ENCODE data around the gene UNKL. TPM values are rescaled to one million over a fixed set of nuclear protein-coding genes. Genes with fewer than 3 reads are reported as not detected.

The UNKL gene
- total RNA-seq, 4 donors from 2014 or later = 31.8 to 38.8 (median 35.8) TPM

DNA sequence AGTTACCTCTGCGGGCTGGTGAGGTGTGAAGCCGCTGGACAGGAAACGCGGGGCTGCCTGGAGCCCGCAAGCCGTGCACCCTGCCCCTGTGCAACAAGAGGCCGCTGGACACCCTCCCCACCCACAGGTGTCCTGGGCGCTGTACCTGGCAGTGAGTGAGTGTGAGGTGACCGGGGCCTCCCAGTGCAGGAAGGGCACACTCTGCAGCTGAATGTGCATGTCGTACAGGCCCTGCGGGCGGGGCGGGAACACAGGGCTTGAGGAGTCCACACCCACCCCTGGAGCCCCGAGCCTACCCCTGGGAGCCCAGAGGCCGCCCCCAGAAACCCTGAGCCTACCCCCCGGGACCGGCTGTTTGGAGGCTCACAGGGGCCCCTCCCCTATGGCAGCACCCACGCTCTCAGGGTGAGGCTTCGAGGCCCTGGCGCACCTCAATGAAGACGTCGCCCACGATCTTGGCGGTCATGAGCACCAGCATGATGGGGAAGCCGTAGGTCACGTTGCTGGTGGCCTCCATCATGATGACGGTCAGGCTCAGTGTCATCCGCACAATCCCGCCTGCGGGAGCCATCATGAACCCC lies 34.1 kb upstream of the UNKL start:
- Histone ChIP-seq H3K4me3 (no peak overlapping the region), H3K27ac (no peak overlapping the region)
- DNase-seq = no peak

DNA sequence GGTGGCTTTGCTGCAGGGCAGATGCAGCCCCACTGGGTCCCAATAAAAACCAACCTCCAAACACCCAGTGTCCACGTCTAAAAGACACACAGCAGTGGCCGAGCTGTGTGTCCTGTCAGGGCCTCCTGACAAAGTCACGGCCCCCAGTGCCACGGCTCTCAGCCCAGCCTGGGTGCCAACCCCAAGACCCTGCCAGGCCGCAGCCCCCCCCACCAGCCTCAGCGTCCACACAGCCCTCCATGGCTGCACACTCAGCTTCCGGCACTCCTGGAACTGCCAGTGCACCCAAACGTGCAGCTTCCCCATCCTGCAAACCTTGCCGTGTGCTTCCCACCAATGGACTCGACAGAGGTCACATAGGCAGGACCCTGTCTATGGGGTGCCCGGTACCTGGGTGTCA lies 33.5 kb upstream of the UNKL start:
- Histone ChIP-seq H3K27ac (no peak overlapping the region), H3K4me3 (no peak overlapping the region), H3K27me3 (no peaks in the 10 kb centered on the region), H3K4me1 (no peaks in the 10 kb centered on the region), H3K36me3 (peaks cover 0 to 74% of the 10 kb centered on the region in 2 donors), H3K9me3 (no peaks in the 10 kb centered on the region)
- ATAC-seq (no peak), DNase-seq (no peak)
- TF ChIP-seq, protein P1, sequence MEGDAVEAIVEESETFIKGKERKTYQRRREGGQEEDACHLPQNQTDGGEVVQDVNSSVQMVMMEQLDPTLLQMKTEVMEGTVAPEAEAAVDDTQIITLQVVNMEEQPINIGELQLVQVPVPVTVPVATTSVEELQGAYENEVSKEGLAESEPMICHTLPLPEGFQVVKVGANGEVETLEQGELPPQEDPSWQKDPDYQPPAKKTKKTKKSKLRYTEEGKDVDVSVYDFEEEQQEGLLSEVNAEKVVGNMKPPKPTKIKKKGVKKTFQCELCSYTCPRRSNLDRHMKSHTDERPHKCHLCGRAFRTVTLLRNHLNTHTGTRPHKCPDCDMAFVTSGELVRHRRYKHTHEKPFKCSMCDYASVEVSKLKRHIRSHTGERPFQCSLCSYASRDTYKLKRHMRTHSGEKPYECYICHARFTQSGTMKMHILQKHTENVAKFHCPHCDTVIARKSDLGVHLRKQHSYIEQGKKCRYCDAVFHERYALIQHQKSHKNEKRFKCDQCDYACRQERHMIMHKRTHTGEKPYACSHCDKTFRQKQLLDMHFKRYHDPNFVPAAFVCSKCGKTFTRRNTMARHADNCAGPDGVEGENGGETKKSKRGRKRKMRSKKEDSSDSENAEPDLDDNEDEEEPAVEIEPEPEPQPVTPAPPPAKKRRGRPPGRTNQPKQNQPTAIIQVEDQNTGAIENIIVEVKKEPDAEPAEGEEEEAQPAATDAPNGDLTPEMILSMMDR (IDR thresholded peaks at IDR 0.05 in 4 of 5, conservative IDR thresholded peaks at IDR 0.05 in 1 of 5) = no peak
- TF ChIP-seq POLR2A (IDR thresholded peaks at IDR 0.05) = no peak
- in situ Hi-C loops (cut with MboI; ENCODE audit: low sequenced_read_pairs in 4 of 4) (no loop called here), intact Hi-C loops (cut with DNase I; ENCODE audit: low total_unique reads) (no loop called here)

More for the DNA sequence above, 34.1 kb upstream of the UNKL start:
- intact Hi-C loops (cut with DNase I; ENCODE audit: low total_unique reads) (no loop called here), in situ Hi-C loops (cut with MboI; ENCODE audit: low sequenced_read_pairs in 4 of 4) (no loop called here)
- no peak for ATAC-seq
- Histone ChIP-seq H3K36me3 (peaks cover 0 to 81% of the 10 kb centered on the region in 2 donors), H3K27me3 (no peaks in the 10 kb centered on the region), H3K4me1 (no peaks in the 10 kb centered on the region), H3K9me3 (no peaks in the 10 kb centered on the region)
- no peak for TF ChIP-seq POLR2A (IDR thresholded peaks at IDR 0.05)
- TF ChIP-seq, protein P1 (IDR thresholded peaks at IDR 0.05 in 4 of 5, conservative IDR thresholded peaks at IDR 0.05 in 1 of 5) = no peak

DNA sequence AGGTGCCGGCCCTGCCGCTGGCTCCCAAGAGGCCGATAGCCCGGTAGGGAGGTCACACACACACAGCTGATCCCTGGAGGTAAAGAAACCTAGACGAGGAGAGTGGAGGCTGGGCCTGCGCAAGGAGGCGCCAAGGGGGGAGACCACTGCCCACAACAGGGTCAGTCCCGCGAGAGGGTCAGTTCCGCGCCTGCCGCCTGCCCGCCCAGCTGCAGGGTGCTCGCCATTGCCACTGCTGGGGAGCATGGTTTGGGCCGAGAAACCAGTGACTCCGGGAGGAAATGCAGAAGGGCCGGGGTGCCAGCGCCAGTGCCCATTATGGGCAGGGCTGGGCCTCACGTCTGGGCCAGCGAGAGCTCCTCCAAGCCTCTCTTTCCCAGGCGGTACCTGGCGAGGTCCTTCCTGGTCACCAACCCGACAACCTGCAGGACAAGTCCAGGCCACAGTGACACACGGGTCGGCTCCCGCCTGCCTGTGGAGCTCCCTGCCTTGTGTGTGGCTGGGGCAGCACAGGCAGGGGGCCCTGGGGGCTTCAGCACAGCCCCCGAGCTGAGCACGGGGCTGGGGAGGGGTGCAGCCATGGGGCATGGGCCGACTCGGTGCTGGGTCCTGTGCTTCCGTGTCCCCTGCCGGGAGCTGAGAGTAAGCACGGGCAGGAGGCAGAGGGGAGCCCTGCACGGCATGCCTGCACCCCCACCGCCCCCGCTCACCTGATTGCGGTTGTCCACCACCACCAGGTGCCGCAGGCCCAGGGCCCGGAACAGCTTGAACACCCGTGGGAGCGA lies 32.0 kb upstream of the UNKL start:
- ATAC-seq (no peak), DNase-seq (no peak)
- no peak overlapping the region for H3K27ac ChIP-seq
- H3K27me3 ChIP-seq = no peaks in the 10 kb centered on the region
- no peaks in the 10 kb centered on the region for H3K9me3 ChIP-seq
- in situ Hi-C loops (cut with MboI; ENCODE audit: low sequenced_read_pairs in 4 of 4) (no loop called here), intact Hi-C loops (cut with DNase I; ENCODE audit: low total_unique reads) (no loop called here)
- H3K36me3 ChIP-seq = peaks cover 0 to 59% of the 10 kb centered on the region in 2 donors
- H3K4me1 ChIP-seq = no peaks in the 10 kb centered on the region
- TF ChIP-seq, protein P1 (IDR thresholded peaks at IDR 0.05 in 4 of 5, conservative IDR thresholded peaks at IDR 0.05 in 1 of 5) = no peak
- no peak for TF ChIP-seq POLR2A (IDR thresholded peaks at IDR 0.05)
- no peak overlapping the region for H3K4me3 ChIP-seq

DNA sequence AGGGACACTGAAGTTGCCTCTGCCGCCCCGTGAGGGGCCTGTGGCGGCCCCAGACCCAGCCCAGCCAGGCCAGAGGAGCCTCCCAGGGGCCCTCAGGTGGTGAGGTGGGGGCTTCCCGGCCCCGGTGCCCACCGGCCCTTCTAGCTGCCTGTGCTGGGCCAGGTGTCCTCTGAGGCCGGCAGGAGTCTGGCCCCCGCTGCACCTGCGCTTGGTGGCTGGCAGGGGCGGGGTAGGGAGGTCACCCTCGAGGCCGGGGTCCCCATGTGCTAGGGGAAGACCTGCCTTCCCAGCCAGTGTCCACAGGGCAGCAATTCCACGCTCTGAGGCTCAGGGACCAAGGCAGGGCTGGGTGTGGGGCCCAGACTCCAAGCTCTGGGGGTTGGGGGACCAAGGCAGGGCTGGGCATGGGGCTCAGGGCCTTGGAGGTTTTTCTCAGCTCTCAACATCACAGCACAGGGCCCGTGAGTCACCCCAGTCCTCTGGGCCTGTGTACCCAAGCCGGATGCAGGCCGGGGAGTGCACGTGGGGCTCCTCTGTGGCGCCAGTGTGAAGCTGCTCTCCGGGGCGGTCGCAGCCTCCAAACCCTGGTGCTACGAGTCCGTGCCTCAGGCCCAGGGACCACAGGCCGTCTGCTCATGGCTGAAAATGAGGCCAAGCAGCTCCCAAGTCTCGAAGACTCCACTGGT lies 31.2 kb upstream of the UNKL start:
- TF ChIP-seq, protein P1 (IDR thresholded peaks at IDR 0.05 in 4 of 5, conservative IDR thresholded peaks at IDR 0.05 in 1 of 5) = no peak
- no peak for TF ChIP-seq POLR2A (IDR thresholded peaks at IDR 0.05)
- no peaks in the 10 kb centered on the region for H3K4me1 ChIP-seq
- no peak overlapping the region for H3K4me3 ChIP-seq
- no peaks in the 10 kb centered on the region for H3K27me3 ChIP-seq
- DNase-seq (no peak), ATAC-seq (no peak)
- no peak overlapping the region for H3K27ac ChIP-seq
- in situ Hi-C loops (cut with MboI; ENCODE audit: low sequenced_read_pairs in 4 of 4) (no loop called here), intact Hi-C loops (cut with DNase I; ENCODE audit: low total_unique reads) (no loop called here)
- peaks cover 0 to 51% of the 10 kb centered on the region in 2 donors for H3K36me3 ChIP-seq
- H3K9me3 ChIP-seq = no peaks in the 10 kb centered on the region
